Glomerular visceral epithelial cell (primary cell): Measurements from ENCODE around the gene TEAD3.

ENCODE experiments used
- DNase-seq: peaks from one replicate; pipeline ENCODE4 v3.0.0-alpha.2; 2016; ENCODE audit errors: extremely low spot score

The TEAD3 gene

GRCh38 chr6:35475573-35475972, 21.3 kb downstream of the TEAD3 start:
- DNase-seq: no peak

GRCh38 chr6:35474942-35475570, 21.8 kb downstream of the TEAD3 start:
- DNase-seq: no peak

DNA sequence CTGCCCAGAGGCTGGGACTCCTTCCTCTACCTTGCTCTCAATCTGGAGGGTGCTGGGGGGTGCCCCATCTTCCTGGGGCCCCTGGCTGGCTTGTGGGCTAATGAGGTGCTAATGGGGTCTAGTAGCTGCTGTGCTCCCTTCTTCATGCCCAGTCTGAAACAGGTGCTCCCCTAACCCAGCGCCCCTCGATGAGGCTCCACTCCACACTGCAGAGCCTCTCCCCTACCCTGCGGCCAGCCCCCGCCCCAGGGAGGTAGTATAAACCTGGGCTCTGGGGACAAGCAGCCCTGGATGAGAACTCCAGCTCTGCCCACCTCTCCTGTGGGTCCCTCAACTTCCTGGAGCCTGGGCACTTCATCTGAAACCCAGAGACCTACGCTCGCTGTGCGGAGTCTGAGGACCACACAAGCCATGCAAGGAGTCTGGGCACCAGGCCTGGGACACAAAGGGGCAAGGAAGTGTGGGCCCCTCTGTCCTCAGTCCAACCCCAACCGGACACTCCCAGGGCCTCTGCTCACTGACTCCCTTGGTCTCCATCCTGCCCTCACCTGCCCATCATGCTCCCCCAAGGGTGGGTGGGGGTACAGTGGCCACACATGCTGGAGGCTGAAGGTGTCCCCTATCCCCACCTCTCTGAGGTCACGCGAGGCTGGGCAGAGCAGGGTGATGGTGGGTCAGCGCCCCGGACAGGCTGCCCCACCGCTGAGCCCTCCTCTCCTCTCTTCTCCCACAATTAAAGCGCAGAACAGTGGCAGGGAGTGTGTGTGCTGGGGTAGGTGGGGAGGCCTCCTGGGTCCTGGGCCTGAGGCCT, 22.5 kb downstream of the TEAD3 start:
- no peak for DNase-seq

DNA sequence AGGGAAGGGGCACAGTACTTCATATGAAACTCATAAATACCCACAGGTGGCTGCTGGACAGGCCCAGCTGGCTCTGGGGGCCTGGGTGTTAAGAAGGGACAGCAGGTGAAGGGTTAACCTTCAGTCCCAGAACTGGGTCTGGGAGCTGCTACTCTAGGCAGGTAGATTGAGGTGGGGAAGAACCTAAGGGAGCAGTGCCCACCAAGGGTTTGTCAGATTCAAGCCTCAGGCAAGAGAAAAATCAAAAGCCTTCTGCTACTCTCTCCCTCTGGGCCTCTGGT, 23.1 kb downstream of the TEAD3 start:
- no peak for DNase-seq

DNA sequence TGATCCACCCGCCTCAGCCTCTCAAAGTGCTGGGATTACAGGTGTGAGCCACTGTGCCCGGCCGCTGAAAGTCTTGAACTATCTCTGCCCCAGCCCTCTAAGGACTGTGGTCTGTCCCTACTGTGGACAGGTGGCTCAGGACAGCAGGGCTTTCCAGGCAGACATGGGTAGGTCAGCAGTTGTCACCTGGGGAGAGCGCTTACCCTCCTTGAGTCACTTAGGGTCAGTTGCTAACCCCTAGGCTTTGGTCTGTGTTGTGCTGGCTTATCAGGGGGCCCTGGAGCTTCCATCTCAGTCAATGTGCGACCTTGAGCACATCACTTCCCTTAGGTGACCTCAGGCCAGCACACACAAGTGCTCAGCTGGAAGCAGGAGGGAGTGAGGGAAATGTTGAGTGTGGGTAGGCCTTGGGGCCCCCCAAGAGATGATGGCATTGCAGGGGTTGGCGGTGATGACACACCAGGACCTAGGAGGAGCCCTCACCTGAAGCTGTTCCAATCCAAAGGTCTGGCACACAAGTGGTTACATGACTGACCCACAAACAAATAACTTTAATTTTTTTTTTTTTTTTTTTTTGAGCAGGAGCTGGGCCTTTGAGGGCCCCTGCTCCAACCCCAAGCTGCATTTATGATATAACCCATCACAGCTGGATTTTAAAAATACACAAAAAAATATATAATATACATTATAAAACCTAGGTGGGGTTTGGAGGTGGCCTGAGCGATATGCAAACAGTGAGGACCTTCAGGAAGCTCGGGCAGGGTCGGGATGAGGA, 23.6 kb downstream of the TEAD3 start:
- DNase-seq: no peak

- DNase-seq: no peak
These were observed 25.0 kb downstream of the TEAD3 start for GRCh38 chr6:35471836-35472345.

DNA sequence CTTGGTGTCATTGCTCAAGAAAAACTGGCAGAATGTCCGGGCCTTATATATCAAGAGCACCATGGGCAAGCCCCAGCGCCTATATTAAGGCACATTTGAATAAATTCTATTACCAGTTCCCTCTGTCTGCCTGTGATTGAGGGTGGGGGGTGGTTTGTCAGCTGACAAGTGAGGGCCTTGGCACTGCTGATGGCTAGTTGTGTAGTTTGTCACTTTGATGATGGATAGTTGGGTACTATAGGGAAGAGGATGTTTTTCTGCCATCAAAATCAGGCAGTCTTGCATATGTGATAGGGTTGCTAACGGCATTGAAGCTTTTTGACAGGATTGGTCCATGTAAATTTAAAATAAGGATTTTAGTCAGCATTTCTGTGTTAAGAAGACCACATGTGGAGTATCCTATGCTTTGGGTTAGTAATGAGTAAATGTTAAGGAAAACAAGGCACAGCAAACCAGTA, 26.2 kb downstream of the TEAD3 start:
- DNase-seq: no peak

DNA sequence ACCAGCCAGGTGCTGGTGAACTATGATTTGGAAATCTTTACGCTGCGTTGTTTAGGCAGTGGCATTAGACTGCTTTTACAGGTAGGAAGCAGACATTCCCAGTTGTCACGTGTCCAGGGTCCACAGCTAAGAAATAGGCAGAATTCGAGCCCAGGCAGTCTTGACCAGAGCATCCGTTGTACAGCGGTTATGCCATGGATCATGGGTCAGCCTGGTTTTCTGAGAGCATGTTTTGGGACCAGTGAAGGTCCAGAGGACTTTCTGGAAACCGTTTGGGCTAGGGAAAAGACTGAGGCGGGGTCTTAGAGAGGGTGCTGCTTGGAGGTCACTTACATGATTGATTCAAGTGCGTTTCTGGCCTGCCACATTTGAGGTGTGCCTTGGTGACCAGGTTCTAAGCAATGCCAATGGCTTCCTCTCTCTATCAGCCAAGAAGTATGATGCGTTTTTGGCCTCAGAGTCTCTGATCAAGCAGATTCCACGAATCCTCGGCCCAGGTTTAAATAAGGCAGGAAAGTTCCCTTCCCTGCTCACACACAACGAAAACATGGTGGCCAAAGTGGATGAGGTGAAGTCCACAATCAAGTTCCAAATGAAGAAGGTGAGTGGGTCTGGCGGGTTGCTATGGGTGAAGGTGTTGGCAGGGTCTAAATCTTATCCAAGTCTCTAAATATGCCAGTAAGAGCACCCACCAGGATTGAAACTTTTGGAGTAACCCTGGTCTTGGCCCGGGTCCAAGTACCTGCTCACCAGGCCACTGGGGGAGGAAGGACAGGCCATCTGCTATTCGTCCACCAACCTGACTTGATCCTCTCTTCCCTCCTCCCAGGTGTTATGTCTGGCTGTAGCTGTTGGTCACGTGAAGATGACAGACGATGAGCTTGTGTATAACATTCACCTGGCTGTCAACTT, 26.9 kb downstream of the TEAD3 start:
- peak; percentile 36 for DNase-seq

GRCh38 chr6:35468980-35469750, 27.7 kb downstream of the TEAD3 start:
- DNase-seq: no peak

GRCh38 chr6:35468181-35468979, 28.5 kb downstream of the TEAD3 start, which contains the start of gene RPL10A:
Gene RPL10A, plus strand, starts transcription at chr6:35468401. Its CDS starts 34 bp downstream, at chr6:35468435.
- DNase-seq: peak; percentile 96

- DNase-seq: no peak
These were observed 31.2 kb downstream of the TEAD3 start for GRCh38 chr6:35465646-35466045.

- no peak for DNase-seq
These were observed 33.6 kb downstream of the TEAD3 start for GRCh38 chr6:35463292-35463691.

GRCh38 chr6:35461270-35461669, 35.6 kb downstream of the TEAD3 start:
- no peak for DNase-seq

GRCh38 chr6:35457907-35458306, 39.0 kb downstream of the TEAD3 start:
- no peak for DNase-seq

DNA sequence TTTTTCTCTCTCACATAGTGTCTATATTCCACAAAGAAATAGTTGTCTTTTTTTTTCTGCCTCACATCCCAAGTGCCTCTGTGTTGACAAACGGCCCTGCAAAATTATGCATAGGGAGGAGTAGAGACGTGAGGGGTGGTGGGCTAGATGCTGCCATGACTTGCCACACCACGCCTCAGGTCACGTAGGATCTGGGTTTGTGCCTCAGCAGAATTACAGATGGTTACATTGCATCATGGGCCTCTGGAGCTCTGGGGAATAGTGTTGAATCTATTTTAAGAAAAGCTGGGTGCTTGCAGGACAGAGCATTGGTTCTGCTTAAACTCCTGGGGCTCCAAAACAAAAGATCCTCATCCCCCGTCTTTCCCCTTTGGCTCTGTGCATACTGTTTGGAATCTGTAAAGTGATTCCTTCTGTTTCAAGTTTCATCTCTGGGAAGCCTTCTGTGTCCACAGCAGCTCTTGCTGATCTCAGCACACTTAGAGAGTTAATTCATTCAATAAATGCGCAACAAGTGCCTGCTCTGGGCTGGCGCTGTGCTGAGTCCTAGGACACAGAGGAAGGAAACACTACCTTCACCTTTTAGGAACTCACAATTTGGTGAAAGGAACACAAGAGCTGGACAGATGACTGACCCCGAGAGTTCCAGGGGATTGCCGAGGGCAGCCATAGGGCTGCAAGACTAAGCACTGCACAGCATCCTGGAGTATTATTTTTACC, 42.3 kb downstream of the TEAD3 start:
- no peak for DNase-seq

DNA sequence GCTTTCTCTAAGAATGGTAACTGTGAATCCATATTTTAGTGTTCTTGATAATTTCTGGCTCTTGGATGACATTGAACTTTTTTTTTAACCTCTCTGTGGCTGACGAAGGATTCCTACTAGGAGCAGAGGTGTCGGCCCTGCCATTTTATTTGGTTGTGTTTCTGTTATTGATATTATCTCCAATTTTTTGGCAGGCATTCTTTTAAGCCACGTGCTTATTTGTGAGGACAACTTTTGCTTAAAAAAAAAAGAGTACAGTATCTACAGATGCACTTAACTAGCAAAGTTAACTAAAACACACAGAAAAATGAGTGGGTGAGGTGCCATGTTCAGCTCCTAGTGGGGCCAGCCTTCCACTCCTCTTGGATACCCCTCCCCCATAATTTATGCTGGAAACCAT, 43.6 kb downstream of the TEAD3 start:
- no peak for DNase-seq

DNA sequence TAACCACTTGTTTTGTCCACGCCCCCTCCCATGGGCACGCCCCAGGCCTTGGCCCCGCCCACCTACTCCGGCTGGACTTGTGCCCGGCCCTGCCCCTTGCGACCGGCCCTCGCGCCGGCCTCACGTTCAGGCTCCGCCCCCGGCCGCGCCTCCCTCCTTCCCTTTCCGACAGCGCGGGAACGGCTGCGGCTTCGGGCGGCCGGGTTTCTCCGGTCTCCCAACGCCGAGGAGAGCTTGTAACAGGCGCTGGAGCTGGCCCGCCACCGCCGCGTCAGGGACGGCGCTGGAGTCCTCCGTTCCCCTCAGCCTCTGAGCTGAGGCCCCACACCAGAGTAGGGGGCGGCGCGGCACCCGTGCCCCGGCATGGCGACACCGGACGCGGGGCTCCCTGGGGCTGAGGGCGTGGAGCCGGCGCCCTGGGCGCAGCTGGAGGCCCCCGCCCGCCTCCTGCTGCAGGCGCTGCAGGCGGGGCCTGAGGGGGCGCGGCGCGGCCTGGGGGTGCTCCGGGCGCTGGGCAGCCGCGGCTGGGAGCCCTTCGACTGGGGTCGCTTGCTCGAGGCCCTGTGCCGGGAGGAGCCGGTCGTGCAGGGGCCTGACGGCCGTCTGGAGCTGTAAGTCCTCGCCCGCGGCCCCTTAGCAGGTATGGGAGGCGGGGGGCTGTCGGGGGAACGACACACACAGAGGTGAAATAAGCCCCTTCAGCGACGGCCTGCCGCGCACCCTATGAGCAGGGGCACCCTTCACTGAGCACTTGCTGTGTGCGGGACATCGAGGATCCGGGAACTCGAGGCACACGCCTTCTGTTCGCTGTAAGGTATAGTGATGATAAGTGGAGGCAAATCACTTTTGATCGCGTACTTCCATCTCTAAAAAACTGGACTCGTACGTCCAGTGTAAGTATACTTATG, 44.4 kb downstream of the TEAD3 start, which contains the start of gene FANCE:
Gene FANCE (plus strand): TSS at position 156 of the 908 bp plus-strand sequence. CDS start 208 bp downstream, at position 364.
- peak; percentile 94 for DNase-seq
